Stomach (tissue), 19 donors: Measurements from ENCODE around the gene ZNF41. TPM values are rescaled to one million over a fixed set of nuclear protein-coding genes. Genes with fewer than 3 reads are reported as not detected.

Experiments
- DNase-seq, 2 donors: peaks; one replicate each; pipeline versions ENCODE4 v3.0.0 to v3.0.0-alpha.2; 2013 to 2019
- H3K27ac ChIP-seq, 5 donors: fragments of 200-600 bp in 4 of 5; sonication (generic) in 4 of 5; one replicate each; pipeline ENCODE4 v1.5.1; 2013 to 2019; ENCODE audit warnings: mild to moderate bottlenecking in 1 of 5, moderate library complexity in 1 of 5
- H3K27me3 ChIP-seq, 3 donors: fragments of 200-600 bp; sonication (generic); one replicate each; pipeline ENCODE4 v1.5.1; 2017 to 2019; ENCODE audit warnings: mixed run types in 1 of 3
- H3K36me3 ChIP-seq, 4 donors: fragments of 200-600 bp; sonication (generic); 1 replicate in 3 of 4; 2 replicates in 1 of 4; pipeline ENCODE4 v1.5.1; 2016 to 2019
- H3K4me1 ChIP-seq, 4 donors: fragments of 200-600 bp; sonication (generic); one replicate each; pipeline ENCODE4 v1.5.1; 2016 to 2019
- H3K4me3 ChIP-seq, 4 donors: fragments of 200-600 bp; sonication (generic) in 3 of 4; one replicate each; pipeline ENCODE4 v1.5.1; 2016 to 2019; ENCODE audit warnings: mild to moderate bottlenecking in 1 of 4
- H3K9me3 ChIP-seq, 4 donors: fragments of 200-600 bp; sonication (generic); one replicate each; pipeline ENCODE4 v1.5.1; 2016 to 2019
- CTCF ChIP-seq, 7 experiments: fragments of 450-650 bp in 4 of 7; fragments of 200-600 bp in 3 of 7; sonication (generic) in 3 of 7; IDR thresholded peaks; one replicate each; pipeline ENCODE4 v1.5.1; 2016 to 2019; ENCODE audit warnings: antibody characterized with exemption in 7 of 7, control low read depth in 2 of 7, mild to moderate bottlenecking in 1 of 7
- EP300 ChIP-seq: sonication (generic); formaldehyde crosslinking; IDR thresholded peaks from one replicate; pipeline ENCODE4 v1.6.1; 2017; ENCODE audit warnings: antibody characterized with exemption
- POLR2A ChIP-seq, 4 donors: fragments of 450-650 bp; IDR thresholded peaks; one replicate each; pipeline ENCODE4 v1.6.1; 2016; ENCODE audit warnings: antibody characterized with exemption in 4 of 4, control low read depth in 2 of 4, mild to moderate bottlenecking in 1 of 4, moderate library complexity in 1 of 4
- POLR2AphosphoS5 ChIP-seq, 3 donors: sonication (generic); formaldehyde crosslinking; IDR thresholded peaks; one replicate each; pipeline ENCODE4 v1.6.1; 2016; ENCODE audit warnings: antibody characterized with exemption in 3 of 3
- WGBS, 5 donors: extraction: QIAGEN DNeasy Blood & Tissue Kit in 3 of 5; methylation state at CpG; one replicate each; pipeline versions ENCODE4 v1.1.5 to v1.1.7; 2013 to 2018; 5-methylcytosine and 5-hydroxymethylcytosine counted together
- intact Hi-C: fragments of 100-400 bp; cut with DNase I; formaldehyde crosslinking; loops from one replicate; pipeline ENCODE4 v1.15.1; 2023; ENCODE audit warnings: low total_unique reads
- long read RNA-seq, 10 donors: transcript quantifications; one replicate each; lab custom pipeline, GENCODE V29; 2026
- polyA plus RNA-seq, 3 donors: library from polyadenylated mRNA; stranded (reverse); fragments of 200-250 nt; gene quantifications; one replicate each; pipeline ENCODE4 v1.2.3, GENCODE V29; 2013
- total RNA-seq, 5 donors: library from RNA; depleted of rRNA; stranded (reverse); fragments of >200 nt; gene quantifications; one replicate each; pipeline versions ENCODE4 v1.1.0 to v1.2.3, GENCODE V29; 2014 to 2016
- donor health status: healthy with polysubstance abuse.
- donor health status: Bipolar disorder and iron deficiency.
- donor health status: healthy.

The ZNF41 gene
- total RNA-seq = 10 to 100 TPM in 1 of 5 donors, 1 to 10 TPM in 4; 1.2 to 13.4 (median 6.4) TPM
- polyA plus RNA-seq = 1 to 10 TPM; 1.8 to 3.7 (median 2.4) TPM
- long read RNA-seq, donor 1 = 0 reads
- long read RNA-seq, donor 2 = 0 reads
- long read RNA-seq, donor 3 = 0 reads
- long read RNA-seq, donor 4 = 0 reads
- long read RNA-seq, donor 5 = 0 reads
- long read RNA-seq, donor 6 = 0 reads
- long read RNA-seq, donor 7, partial matches to known transcripts = 6 of 6 reads
- long read RNA-seq, donor 7, other reads (novel, unspliced or antisense) = 0 of 6 reads
- long read RNA-seq, donor 8 = 0 reads
- long read RNA-seq, donor 9 = 0 reads
- long read RNA-seq, donor 10 = 0 reads

GRCh38 chrX:47482512-47483305 lies at the start of gene ZNF41:
Gene ZNF41 (minus strand): TSS chrX:47483222. CDS start chrX:47467481, 15,741 bp downstream.
- H3K36me3 ChIP-seq = no peaks in the 10 kb centered on the region
- peak; percentile 71 to 94 for DNase-seq
- no peaks in the 10 kb centered on the region for H3K27me3 ChIP-seq
- TF ChIP-seq POLR2AphosphoS5 (IDR thresholded peaks at IDR 0.05) = peak; percentile 19 to 77 (median 62)
- TF ChIP-seq EP300 = no peak
- peak in 1 of 7 experiments; percentile 6 for TF ChIP-seq CTCF (IDR thresholded peaks at IDR 0.05)
- peak within 1 kb of the TSS; percentile 82 to 98 (median 96) for H3K27ac ChIP-seq
- H3K9me3 ChIP-seq = no peaks in the 10 kb centered on the region
- peak within 1 kb of the TSS; percentile 59 to 76 (median 66) for H3K4me3 ChIP-seq
- peaks cover 0 to 28% (median 9%) of the 10 kb centered on the region in 4 donors for H3K4me1 ChIP-seq
- intact Hi-C loops = no loop called here
- 0 to 50% (median 4%) methylated on average over 6 to 77 of the region's 77 CpGs for WGBS, 5 donors

GRCh38 chrX:47530049-47530448 lies 47.0 kb upstream of the ZNF41 start:
- no peaks in the 10 kb centered on the region for H3K36me3 ChIP-seq
- intact Hi-C loops = no loop called here
- TF ChIP-seq POLR2AphosphoS5 (IDR thresholded peaks at IDR 0.05) (no peak), CTCF (IDR thresholded peaks at IDR 0.05) (no peak), EP300 (no peak), POLR2A (IDR thresholded peaks at IDR 0.05) (no peak)
- DNase-seq = no peak
- H3K4me3 ChIP-seq = no peak overlapping the region
- H3K9me3 ChIP-seq = no peaks in the 10 kb centered on the region
- no peaks in the 10 kb centered on the region for H3K27me3 ChIP-seq
- 81 to 95% (median 84%) methylated on average over 6 of the region's 6 CpGs for WGBS, 5 donors
- no peak overlapping the region for H3K27ac ChIP-seq
- no peaks in the 10 kb centered on the region for H3K4me1 ChIP-seq

GRCh38 chrX:47529548-47529947 lies 46.5 kb upstream of the ZNF41 start:
- Histone ChIP-seq H3K4me3 (no peak overlapping the region), H3K27ac (no peak overlapping the region), H3K9me3 (no peaks in the 10 kb centered on the region), H3K4me1 (no peaks in the 10 kb centered on the region), H3K36me3 (no peaks in the 10 kb centered on the region), H3K27me3 (no peaks in the 10 kb centered on the region)
- no peak for DNase-seq
- WGBS, 5 donors = 82 to 92% (median 86%) methylated on average over 5 to 8 of the region's 8 CpGs
- TF ChIP-seq POLR2AphosphoS5 (IDR thresholded peaks at IDR 0.05) = no peak
- no peak for TF ChIP-seq POLR2A (IDR thresholded peaks at IDR 0.05)
- TF ChIP-seq EP300 = no peak
- TF ChIP-seq CTCF (IDR thresholded peaks at IDR 0.05) = no peak
- intact Hi-C loops = loop anchor here (10.0 kb wide), 1 partner anchor 335 kb away; the partner anchor contains the start of gene UBA1

GRCh38 chrX:47523713-47524166 lies 40.7 kb upstream of the ZNF41 start:
- no peak for DNase-seq
- H3K27me3 ChIP-seq = no peaks in the 10 kb centered on the region
- 0 to 34% (median 15%) methylated on average over 7 to 34 of the region's 34 CpGs for WGBS, 5 donors
- H3K4me1 ChIP-seq = peaks cover 0 to 5% (median 2%) of the 10 kb centered on the region in 4 donors
- intact Hi-C loops = loop anchor here (10.0 kb wide), 1 partner anchor 329 kb away; the partner anchor contains the start of gene UBA1
- H3K9me3 ChIP-seq = peaks cover 0 to 18% (median 8%) of the 10 kb centered on the region in 4 donors
- H3K27ac ChIP-seq = peak overlapping the region in 2 of 5 donors; percentile 46 to 49
- TF ChIP-seq POLR2A (IDR thresholded peaks at IDR 0.05) = no peak
- TF ChIP-seq EP300 = no peak
- H3K4me3 ChIP-seq = peak overlapping the region; percentile 50 to 60 (median 56)
- no peaks in the 10 kb centered on the region for H3K36me3 ChIP-seq
